Vagina (tissue), 2 donors: ENCODE measurements around the gene RAB7B. TPM values are rescaled to one million over a fixed set of nuclear protein-coding genes. Genes with fewer than 3 reads are reported as not detected.

Experiments used
- DNase-seq, 2 donors: peaks; one replicate each; pipeline ENCODE4 v3.0.0-alpha.2; 2017; ENCODE audit errors: extremely low spot score in 2 of 2
- H3K27ac ChIP-seq: fragments of 200-600 bp; sonication (generic); one replicate; pipeline ENCODE4 v1.5.1; 2019
- H3K27me3 ChIP-seq: fragments of 200-600 bp; sonication (generic); one replicate; pipeline ENCODE4 v1.5.1; 2019
- H3K36me3 ChIP-seq, 2 donors: fragments of 200-600 bp; sonication (generic); one replicate each; pipeline ENCODE4 v1.5.1; 2017 to 2019
- H3K4me1 ChIP-seq: fragments of 200-600 bp; sonication (generic); one replicate; pipeline ENCODE4 v1.5.1; 2019
- H3K4me3 ChIP-seq, 2 donors: fragments of 200-600 bp; sonication (generic); 1 replicate in 1 of 2; 2 replicates in 1 of 2; pipeline ENCODE4 v1.5.1; 2016 to 2019
- H3K9me3 ChIP-seq: fragments of 200-600 bp; sonication (generic); one replicate; pipeline ENCODE4 v1.5.1; 2019
- POLR2A ChIP-seq, 2 donors: fragments of 450-650 bp; IDR thresholded peaks; one replicate each; pipeline ENCODE4 v1.6.1; 2017; ENCODE audit warnings: antibody characterized with exemption in 2 of 2, mild to moderate bottlenecking in 2 of 2, moderate library complexity in 2 of 2
- POLR2AphosphoS5 ChIP-seq, 2 donors: sonication (generic); formaldehyde crosslinking; IDR thresholded peaks; one replicate each; pipeline ENCODE4 v1.9.0; 2017; ENCODE audit warnings: antibody characterized with exemption in 2 of 2, mild to moderate bottlenecking in 2 of 2, low read depth in 1 of 2; ENCODE audit not compliant: insufficient read depth in 1 of 2
- intact Hi-C: fragments of 100-400 bp; cut with DNase I; formaldehyde crosslinking; loops from one replicate; pipeline ENCODE4 v1.15.1; 2023
- total RNA-seq: library from RNA; depleted of rRNA; stranded (reverse); fragments of >200 nt; gene quantifications from one replicate; pipeline ENCODE4 v1.2.3, GENCODE V29; 2016
- TF ChIP-seq, protein P1 (sequence below), 3 experiments: fragments of 450-650 bp in 2 of 3; fragments of 200-600 bp in 1 of 3; sonication (generic) in 1 of 3; IDR thresholded peaks; one replicate each; pipeline ENCODE4 v1.5.1; 2017 to 2019; ENCODE audit warnings: antibody characterized with exemption in 3 of 3, mild to moderate bottlenecking in 2 of 3, moderate library complexity in 2 of 3

Gene RAB7B
- total RNA-seq, 1 donor from 2014 or later = 6.1 TPM

DNA sequence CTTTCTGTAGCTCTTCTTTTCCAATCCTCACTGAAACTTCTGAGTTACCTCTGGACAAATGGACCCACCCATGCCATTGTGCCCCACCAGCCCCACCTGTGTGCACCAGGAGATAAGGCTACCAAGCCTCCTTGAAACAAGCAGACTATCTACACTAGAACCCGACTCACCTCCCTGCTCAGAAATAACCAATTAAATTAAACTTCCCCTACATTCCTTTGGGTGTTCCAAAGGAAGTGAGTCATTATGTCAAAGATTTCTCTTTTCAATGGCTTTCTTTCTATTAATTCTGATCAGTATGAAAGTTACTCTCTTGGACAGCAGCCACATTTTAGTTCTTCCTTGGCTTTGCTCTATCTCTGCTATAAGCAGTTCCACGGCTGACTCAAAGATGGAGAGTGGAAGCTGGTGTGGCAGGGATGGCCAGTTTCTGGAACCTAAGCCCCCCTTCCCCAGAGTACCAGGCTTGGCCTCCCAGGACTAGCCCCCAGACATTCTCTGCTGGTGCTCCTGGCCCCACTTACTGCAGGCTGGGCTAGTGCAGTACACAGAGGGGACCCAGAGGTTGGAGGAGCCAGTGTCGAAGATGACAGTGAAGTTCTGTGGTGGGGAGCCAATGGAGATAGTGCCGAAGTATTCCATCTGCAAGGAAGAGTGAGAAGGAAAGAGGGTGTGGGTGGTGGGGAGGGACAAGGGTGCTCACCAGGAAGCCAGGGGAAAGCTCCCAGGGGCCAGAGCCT is 18.6 kb upstream of the RAB7B start:
- no peaks in the 10 kb centered on the region for H3K9me3 ChIP-seq
- TF ChIP-seq POLR2AphosphoS5 (IDR thresholded peaks at IDR 0.05; ENCODE audit: insufficient read depth in 1 of 2, low read depth in 1 of 2) (no peak), POLR2A (IDR thresholded peaks at IDR 0.05) (no peak)
- TF ChIP-seq, protein P1, sequence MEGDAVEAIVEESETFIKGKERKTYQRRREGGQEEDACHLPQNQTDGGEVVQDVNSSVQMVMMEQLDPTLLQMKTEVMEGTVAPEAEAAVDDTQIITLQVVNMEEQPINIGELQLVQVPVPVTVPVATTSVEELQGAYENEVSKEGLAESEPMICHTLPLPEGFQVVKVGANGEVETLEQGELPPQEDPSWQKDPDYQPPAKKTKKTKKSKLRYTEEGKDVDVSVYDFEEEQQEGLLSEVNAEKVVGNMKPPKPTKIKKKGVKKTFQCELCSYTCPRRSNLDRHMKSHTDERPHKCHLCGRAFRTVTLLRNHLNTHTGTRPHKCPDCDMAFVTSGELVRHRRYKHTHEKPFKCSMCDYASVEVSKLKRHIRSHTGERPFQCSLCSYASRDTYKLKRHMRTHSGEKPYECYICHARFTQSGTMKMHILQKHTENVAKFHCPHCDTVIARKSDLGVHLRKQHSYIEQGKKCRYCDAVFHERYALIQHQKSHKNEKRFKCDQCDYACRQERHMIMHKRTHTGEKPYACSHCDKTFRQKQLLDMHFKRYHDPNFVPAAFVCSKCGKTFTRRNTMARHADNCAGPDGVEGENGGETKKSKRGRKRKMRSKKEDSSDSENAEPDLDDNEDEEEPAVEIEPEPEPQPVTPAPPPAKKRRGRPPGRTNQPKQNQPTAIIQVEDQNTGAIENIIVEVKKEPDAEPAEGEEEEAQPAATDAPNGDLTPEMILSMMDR (IDR thresholded peaks at IDR 0.05) = no peak
- intact Hi-C loops = loop anchor here (10.0 kb wide), 1 partner anchor 1587 kb away; no protein-coding TSS in a partner anchor
- no peaks in the 10 kb centered on the region for H3K27me3 ChIP-seq
- H3K27ac ChIP-seq = no peak overlapping the region
- no peak overlapping the region for H3K4me3 ChIP-seq
- DNase-seq = no peak
- no peaks in the 10 kb centered on the region for H3K36me3 ChIP-seq
- no peaks in the 10 kb centered on the region for H3K4me1 ChIP-seq

DNA sequence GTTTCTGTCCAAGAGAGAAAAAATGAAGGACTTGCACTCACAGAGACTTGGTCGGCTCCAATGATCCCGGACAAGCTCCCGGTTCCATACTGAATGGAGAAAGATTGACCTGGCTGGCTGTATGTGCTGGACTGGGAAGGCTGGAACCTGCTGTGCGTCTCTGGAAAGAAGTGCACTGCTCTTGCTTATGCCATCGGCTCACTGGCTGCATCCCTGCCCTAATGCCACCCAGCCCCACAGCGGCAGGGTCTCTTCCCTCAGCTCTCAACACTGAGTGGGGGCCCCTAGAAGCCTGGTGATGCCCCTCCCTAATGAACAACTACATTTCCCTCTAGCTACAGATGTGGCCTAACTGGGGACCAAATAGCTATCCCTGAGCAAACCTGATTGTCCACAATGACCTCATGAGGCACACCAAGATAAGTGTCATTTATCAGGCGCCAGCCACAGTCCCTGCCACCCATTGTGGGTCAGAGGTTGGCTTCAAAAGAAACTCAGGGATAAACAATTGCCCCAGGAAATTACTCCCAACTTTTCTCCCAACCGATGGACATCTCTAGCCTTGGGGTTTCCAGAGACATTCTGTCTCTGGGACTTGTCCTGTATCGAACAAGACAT is 17.9 kb upstream of the RAB7B start:
- Histone ChIP-seq H3K9me3 (no peaks in the 10 kb centered on the region), H3K4me3 (no peak overlapping the region), H3K4me1 (no peaks in the 10 kb centered on the region), H3K27me3 (no peaks in the 10 kb centered on the region), H3K36me3 (no peaks in the 10 kb centered on the region), H3K27ac (no peak overlapping the region)
- intact Hi-C loops = loop anchor here (10.0 kb wide), 1 partner anchor 1586 kb away; no protein-coding TSS in a partner anchor
- DNase-seq = no peak
- TF ChIP-seq, protein P1 (IDR thresholded peaks at IDR 0.05) = no peak
- TF ChIP-seq POLR2AphosphoS5 (IDR thresholded peaks at IDR 0.05; ENCODE audit: insufficient read depth in 1 of 2, low read depth in 1 of 2) = no peak
- no peak for TF ChIP-seq POLR2A (IDR thresholded peaks at IDR 0.05)

DNA sequence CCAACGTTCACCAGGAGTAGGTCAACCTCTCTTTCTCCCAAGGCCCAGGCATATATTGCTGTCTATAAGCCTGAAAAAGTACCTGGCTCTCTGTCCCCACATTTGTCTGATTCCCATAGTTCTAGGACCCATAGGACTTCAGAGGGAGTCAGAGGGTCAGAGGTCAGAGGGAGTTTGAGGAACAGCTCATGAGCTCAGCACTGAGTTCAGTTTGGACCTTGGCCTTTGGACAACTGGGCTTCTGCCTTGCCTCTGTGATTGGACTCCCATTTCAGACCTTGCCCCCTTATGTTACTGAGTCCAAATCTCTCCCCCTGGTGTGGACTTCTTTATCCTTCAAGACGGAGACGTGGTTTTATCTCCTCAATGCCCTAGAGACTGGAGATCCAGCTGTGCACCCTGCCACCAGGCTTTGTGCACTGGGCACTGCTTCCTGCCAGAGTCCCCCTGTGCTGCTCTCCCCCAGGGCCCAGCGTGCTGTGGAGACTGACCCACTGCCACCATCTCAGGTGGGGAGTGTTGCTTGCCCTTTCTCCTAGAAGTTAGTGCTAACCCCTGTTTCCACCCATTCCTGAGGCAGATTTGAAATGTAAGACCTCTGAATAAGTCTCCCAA is 17.3 kb upstream of the RAB7B start:
- Histone ChIP-seq H3K27me3 (no peaks in the 10 kb centered on the region), H3K4me3 (no peak overlapping the region), H3K27ac (no peak overlapping the region), H3K36me3 (no peaks in the 10 kb centered on the region), H3K9me3 (no peaks in the 10 kb centered on the region), H3K4me1 (no peaks in the 10 kb centered on the region)
- DNase-seq = no peak
- intact Hi-C loops = loop anchor here (10.0 kb wide), 1 partner anchor 1586 kb away; no protein-coding TSS in a partner anchor
- TF ChIP-seq POLR2A (IDR thresholded peaks at IDR 0.05) = no peak
- TF ChIP-seq, protein P1 (IDR thresholded peaks at IDR 0.05) = no peak
- TF ChIP-seq POLR2AphosphoS5 (IDR thresholded peaks at IDR 0.05; ENCODE audit: insufficient read depth in 1 of 2, low read depth in 1 of 2) = no peak

DNA sequence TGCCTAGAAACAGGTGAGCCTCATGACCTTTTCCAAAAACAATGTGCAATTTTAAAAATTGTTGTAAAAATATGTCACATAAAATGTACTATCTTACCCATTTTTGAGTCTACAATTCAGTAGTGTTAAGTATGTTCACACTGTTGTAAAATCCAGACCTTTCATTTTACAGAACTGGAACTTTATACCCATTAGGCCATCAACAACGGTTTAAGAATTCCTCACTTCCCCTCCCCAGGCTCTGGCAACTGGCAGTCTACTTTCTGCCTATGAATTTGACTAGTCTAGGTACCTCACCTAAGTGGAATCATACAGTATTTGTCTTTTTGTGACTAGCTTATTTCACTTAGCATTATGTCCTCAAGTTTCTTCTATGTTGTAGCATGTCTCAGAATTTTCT is 11.9 kb upstream of the RAB7B start:
- DNase-seq = no peak
- Histone ChIP-seq H3K4me1 (no peaks in the 10 kb centered on the region), H3K36me3 (no peaks in the 10 kb centered on the region), H3K27ac (no peak overlapping the region), H3K27me3 (no peaks in the 10 kb centered on the region), H3K9me3 (no peaks in the 10 kb centered on the region), H3K4me3 (no peak overlapping the region)
- TF ChIP-seq, protein P1 (IDR thresholded peaks at IDR 0.05) = no peak
- TF ChIP-seq POLR2A (IDR thresholded peaks at IDR 0.05) = no peak
- no peak for TF ChIP-seq POLR2AphosphoS5 (IDR thresholded peaks at IDR 0.05; ENCODE audit: insufficient read depth in 1 of 2, low read depth in 1 of 2)
- intact Hi-C loops = no loop called here
